ENCODE measurements around the gene SLC6A6. TPM values are rescaled to one million over a fixed set of nuclear protein-coding genes. Genes with fewer than 3 reads are reported as not detected.

Gene SLC6A6
- total RNA-seq (2022; extraction: Qiagen RNA extraction; ENCODE audit: low read depth), result 79.2 to 109 TPM (median 102 TPM) in 5 replicates

GRCh38 chr3:14402304-14402811, at the start of gene SLC6A6:
Gene SLC6A6 (plus strand): TSS chr3:14402606. CDS start chr3:14443635, 41,029 bp downstream.

Other genes starting within 250 kb of the SLC6A6 start
- gene XPC, start 224.0 kb upstream of the SLC6A6 start, total RNA-seq (2022; extraction: Qiagen RNA extraction; ENCODE audit: low read depth), result 25.7 to 33.0 TPM (median 31.9 TPM) in 5 replicates
- 19.7 to 30.1 TPM (median 20.9 TPM) in 5 replicates for gene LSM3, start 223.8 kb upstream of the SLC6A6 start, total RNA-seq (2022; extraction: Qiagen RNA extraction; ENCODE audit: low read depth)
- gene GRIP2, start 137.7 kb downstream of the SLC6A6 start, total RNA-seq (2022; extraction: Qiagen RNA extraction; ENCODE audit: low read depth), result 0.97 to 2.4 TPM (median 1.9 TPM) in 5 replicates
- 12.0 to 20.2 TPM (median 12.5 TPM) in 5 replicates for gene CCDC174, start 249.2 kb downstream of the SLC6A6 start, total RNA-seq (2022; extraction: Qiagen RNA extraction; ENCODE audit: low read depth)